Stimulated activated CD4-positive, alpha-beta T cell treated with anti-CD3 and anti-CD28 coated beads, TNF-alpha, amount 100 ng/mL, for 48 hours (primary cell): ENCODE measurements around the gene VAT1L.
A peak's percentile ranks its signal among the peaks of the same experiment; 100 is the strongest.

ENCODE experiments used
- DNase-seq, 3 donors: peaks; one replicate each; pipeline ENCODE4 v3.0.0-alpha.2; 2020; ENCODE audit warnings: low read depth in 3 of 3

The VAT1L gene

GRCh38 chr16:77949445-77949844 lies 161.1 kb downstream of the VAT1L start:
- no peak for DNase-seq

GRCh38 chr16:77951788-77952187 lies 163.4 kb downstream of the VAT1L start:
- no peak for DNase-seq

- DNase-seq: no peak
These were observed 166.8 kb downstream of the VAT1L start for GRCh38 chr16:77955127-77955526.

GRCh38 chr16:77956231-77956630 lies 167.9 kb downstream of the VAT1L start:
- DNase-seq: no peak

GRCh38 chr16:77960766-77961165 lies 172.4 kb downstream of the VAT1L start:
- DNase-seq: no peak

GRCh38 chr16:77961814-77962213 lies 173.4 kb downstream of the VAT1L start:
- no peak for DNase-seq

GRCh38 chr16:77962689-77963088 lies 174.3 kb downstream of the VAT1L start:
- DNase-seq: no peak

- DNase-seq: no peak
These were observed 175.1 kb downstream of the VAT1L start for GRCh38 chr16:77963185-77964044.

GRCh38 chr16:77965346-77965745 lies 177.0 kb downstream of the VAT1L start:
- no peak for DNase-seq

- DNase-seq: no peak
These were observed 178.9 kb downstream of the VAT1L start for GRCh38 chr16:77967054-77967904.

GRCh38 chr16:77969861-77970260 lies 181.5 kb downstream of the VAT1L start:
- DNase-seq: no peak

- no peak for DNase-seq
These were observed 182.0 kb downstream of the VAT1L start for GRCh38 chr16:77970371-77970770.

GRCh38 chr16:77971306-77972061 lies 183.1 kb downstream of the VAT1L start:
- DNase-seq: peak; percentile 49 to 70 (median 63)

- DNase-seq: no peak
These were observed 183.7 kb downstream of the VAT1L start for GRCh38 chr16:77972062-77972392.

- no peak for DNase-seq
These were observed 186.5 kb downstream of the VAT1L start for GRCh38 chr16:77974883-77975282.

GRCh38 chr16:77975942-77976341 lies 187.6 kb downstream of the VAT1L start:
- DNase-seq: no peak

GRCh38 chr16:77977339-77977738 lies 189.0 kb downstream of the VAT1L start:
- no peak for DNase-seq

GRCh38 chr16:77985111-77985510 lies 196.7 kb downstream of the VAT1L start:
- DNase-seq: no peak

GRCh38 chr16:77986011-77986740 lies 197.8 kb downstream of the VAT1L start:
- no peak for DNase-seq

GRCh38 chr16:77987810-77988209 lies 199.4 kb downstream of the VAT1L start:
- no peak for DNase-seq

- no peak for DNase-seq
These were observed 201.5 kb downstream of the VAT1L start for GRCh38 chr16:77989846-77990245.

- DNase-seq: no peak
These were observed 203.3 kb downstream of the VAT1L start for GRCh38 chr16:77991701-77992100.
